Measurements from ENCODE around the gene NHERF2. TPM values are rescaled to one million over a fixed set of nuclear protein-coding genes. Genes with fewer than 3 reads are reported as not detected.

The NHERF2 gene
- polyA plus RNA-seq, 1 experiment, result 107 TPM

- Histone ChIP-seq H3K4me3 (ENCODE audit: low read depth, low read length) (no peak overlapping the region), H3K36me3 (ENCODE audit: control insufficient read depth, insufficient read depth, low read length) (peaks cover 39% of the 10 kb centered on the region), H3K27me3 (ENCODE audit: control insufficient read depth, insufficient read depth, low read length) (no peaks in the 10 kb centered on the region)
- no peak for DNase-seq (ENCODE audit: low read depth)
- ChIA-PET CTCF (interaction anchor here (0.7 to 1.1 kb wide), 2 partner anchors 9 to 16 kb away, joined by 3 read pairs; no protein-coding TSS in a partner anchor), POLR2A (interaction anchor here (0.6 kb wide), 1 partner anchor 44 kb away, joined by 3 read pairs; no protein-coding TSS in a partner anchor)
- no peak for TF ChIP-seq CTCF (IDR thresholded peaks at IDR 0.05; ENCODE audit: insufficient read depth, low read depth, low read length)
Observed at GRCh38 chr16:2066139-2066538, 39.4 kb downstream of the NHERF2 start.

- Histone ChIP-seq H3K36me3 (ENCODE audit: control insufficient read depth, insufficient read depth, low read length) (peaks cover 44% of the 10 kb centered on the region), H3K27me3 (ENCODE audit: control insufficient read depth, insufficient read depth, low read length) (no peaks in the 10 kb centered on the region), H3K4me3 (ENCODE audit: low read depth, low read length) (no peak overlapping the region)
- ChIA-PET CTCF (interaction anchor here (0.6 to 1.4 kb wide), 2 partner anchors 14 to 51 kb away, joined by 3 to 8 read pairs; no protein-coding TSS in a partner anchor), POLR2A (no interaction called here)
- no peak for DNase-seq (ENCODE audit: low read depth)
- TF ChIP-seq CTCF (IDR thresholded peaks at IDR 0.05; ENCODE audit: insufficient read depth, low read depth, low read length), result no peak
Observed at GRCh38 chr16:2070576-2071453, 44.1 kb downstream of the NHERF2 start.

GRCh38 chr16:2071454-2072202 lies 44.9 kb downstream of the NHERF2 start:
- Histone ChIP-seq H3K4me3 (ENCODE audit: low read depth, low read length) (no peak overlapping the region), H3K36me3 (ENCODE audit: control insufficient read depth, insufficient read depth, low read length) (peaks cover 43% of the 10 kb centered on the region), H3K27me3 (ENCODE audit: control insufficient read depth, insufficient read depth, low read length) (no peaks in the 10 kb centered on the region)
- CTCF ChIA-PET, result interaction anchor here (0.6 to 1.0 kb wide), 3 partner anchors 14 to 123 kb away, joined by 3 read pairs; no protein-coding TSS in a partner anchor
- POLR2A ChIA-PET, result no interaction called here
- TF ChIP-seq CTCF (IDR thresholded peaks at IDR 0.05; ENCODE audit: insufficient read depth, low read depth, low read length), result no peak
- DNase-seq (ENCODE audit: low read depth), result no peak

- ChIA-PET CTCF (interaction anchor here (1.2 kb wide), 1 partner anchor 50 kb away, joined by 7 read pairs; no protein-coding TSS in a partner anchor), POLR2A (no interaction called here)
- Histone ChIP-seq H3K36me3 (ENCODE audit: control insufficient read depth, insufficient read depth, low read length) (peaks cover 44% of the 10 kb centered on the region), H3K27me3 (ENCODE audit: control insufficient read depth, insufficient read depth, low read length) (no peaks in the 10 kb centered on the region), H3K4me3 (ENCODE audit: low read depth, low read length) (no peak overlapping the region)
- no peak for TF ChIP-seq CTCF (IDR thresholded peaks at IDR 0.05; ENCODE audit: insufficient read depth, low read depth, low read length)
- no peak for DNase-seq (ENCODE audit: low read depth)
Observed at GRCh38 chr16:2072926-2073325, 46.2 kb downstream of the NHERF2 start.

- TF ChIP-seq CTCF (IDR thresholded peaks at IDR 0.05; ENCODE audit: insufficient read depth, low read depth, low read length), result no peak
- Histone ChIP-seq H3K36me3 (ENCODE audit: control insufficient read depth, insufficient read depth, low read length) (peaks cover 44% of the 10 kb centered on the region), H3K27me3 (ENCODE audit: control insufficient read depth, insufficient read depth, low read length) (no peaks in the 10 kb centered on the region), H3K4me3 (ENCODE audit: low read depth, low read length) (no peak overlapping the region)
- ChIA-PET CTCF (no interaction called here), POLR2A (no interaction called here)
- no peak for DNase-seq (ENCODE audit: low read depth)
Observed at GRCh38 chr16:2074071-2074470, 47.4 kb downstream of the NHERF2 start.

All from BJ (cell line).